ENCODE results near the gene TP53TG5.
A peak's percentile ranks its signal among the peaks of the same experiment; 100 is the strongest.

Gene TP53TG5

DNA sequence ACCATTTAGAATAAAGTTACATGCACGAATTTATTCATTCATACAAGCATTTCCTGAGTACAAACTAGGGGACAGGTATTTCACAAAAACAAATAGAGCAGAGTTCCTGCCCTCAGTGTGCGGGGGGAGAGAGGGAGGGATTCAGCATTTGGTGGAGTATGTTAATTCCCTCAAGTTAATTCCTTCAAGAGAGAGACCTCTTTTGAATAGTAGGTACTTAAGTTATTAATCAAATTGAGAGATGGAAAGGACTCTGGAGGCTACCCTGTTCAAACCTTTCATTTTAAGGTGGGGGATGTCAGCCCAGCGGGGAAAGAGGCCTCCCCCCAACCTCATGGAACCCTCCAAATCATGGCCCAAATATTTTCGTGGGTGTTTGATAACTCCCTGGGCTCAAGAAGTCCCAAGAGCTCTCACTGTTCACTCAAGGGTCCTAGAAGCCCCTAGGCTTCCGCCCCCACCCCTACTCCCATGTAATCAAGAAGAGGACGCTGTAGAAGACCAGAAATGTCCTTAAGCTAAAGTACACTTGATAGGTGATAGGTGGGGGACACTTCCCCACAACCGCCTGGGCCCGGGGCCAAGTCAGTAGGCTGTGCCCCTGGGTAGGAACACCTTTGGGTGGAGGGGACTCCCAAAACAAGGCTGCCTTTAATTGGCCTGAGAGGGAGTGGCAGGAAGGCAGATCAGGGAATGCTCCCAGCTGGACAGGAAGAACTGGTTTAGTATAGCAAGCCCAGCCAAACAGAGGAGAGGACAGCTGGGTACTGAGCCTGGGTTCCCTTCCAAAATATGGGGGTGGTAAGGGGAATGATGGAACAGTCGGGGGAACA lies 32.8 kb downstream of the TP53TG5 start:
- no peak for DNase-seq

DNA sequence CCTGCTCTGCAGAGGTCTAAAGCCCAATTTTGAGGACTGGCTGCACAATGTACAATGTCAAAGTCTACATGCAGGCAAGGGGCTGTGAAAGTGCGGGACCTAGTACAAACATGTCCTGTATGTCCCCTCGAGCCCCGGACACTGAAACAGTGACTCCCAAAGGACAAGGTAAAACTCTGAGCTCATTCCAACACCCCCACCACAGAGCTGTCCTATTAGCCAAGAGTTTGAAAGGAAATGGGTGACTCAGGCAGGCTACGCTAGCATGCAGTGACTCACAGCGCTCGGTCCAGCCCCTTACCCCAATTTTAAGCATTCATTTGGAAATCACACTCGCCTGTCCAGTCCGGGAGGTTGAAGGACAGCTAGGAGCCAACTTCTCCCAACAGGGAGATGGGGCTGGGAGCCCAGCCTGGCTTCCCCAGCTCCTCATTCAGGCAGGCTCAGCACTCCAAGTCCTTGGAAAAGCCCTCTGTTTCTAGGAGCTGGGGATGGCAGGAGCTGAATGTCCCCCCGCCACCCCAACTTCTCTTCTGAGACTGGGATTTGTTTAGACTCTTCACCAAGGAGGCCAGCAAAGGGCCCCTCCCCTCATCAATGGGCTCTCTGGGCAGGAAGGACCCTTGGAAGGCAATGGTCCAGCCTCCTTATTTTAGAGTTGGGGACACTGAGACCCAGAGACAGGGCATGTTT lies 33.8 kb downstream of the TP53TG5 start:
- peak; percentile 86 for DNase-seq

GRCh38 chr20:45343532-45344167 lies 34.5 kb downstream of the TP53TG5 start:
- no peak for DNase-seq

DNA sequence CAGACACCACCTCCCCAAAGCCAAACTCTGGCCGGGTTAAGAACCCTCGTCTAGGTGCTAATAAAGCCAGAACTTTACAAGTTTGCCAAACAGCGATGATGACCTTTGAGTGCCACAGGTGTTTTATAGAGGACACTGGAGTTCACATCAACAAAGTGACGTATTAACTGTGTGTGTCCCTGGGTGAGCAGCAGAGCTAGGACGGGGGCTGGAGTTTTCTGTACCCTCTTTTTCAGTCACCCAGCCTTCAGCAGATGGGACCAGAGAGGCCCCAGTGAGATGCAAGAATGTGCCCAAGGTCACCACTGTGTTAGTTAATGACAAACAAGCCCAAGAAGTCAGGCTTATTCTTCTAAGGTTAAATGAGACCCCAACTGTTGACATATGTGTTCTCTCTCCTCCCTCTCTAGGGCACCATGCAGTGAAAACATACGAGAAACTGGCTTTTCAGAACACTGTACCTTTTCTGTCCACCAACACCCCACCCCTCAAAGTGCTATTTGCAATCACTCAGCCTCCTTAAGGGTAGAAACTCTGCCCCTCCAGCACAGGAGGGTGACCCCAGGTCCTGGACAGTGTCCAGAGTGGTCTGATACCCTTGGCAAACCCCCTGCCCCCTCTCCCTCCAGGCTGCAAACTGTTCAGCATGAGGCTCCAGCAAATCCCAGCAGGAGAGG lies 35.1 kb downstream of the TP53TG5 start:
- DNase-seq = no peak

DNA sequence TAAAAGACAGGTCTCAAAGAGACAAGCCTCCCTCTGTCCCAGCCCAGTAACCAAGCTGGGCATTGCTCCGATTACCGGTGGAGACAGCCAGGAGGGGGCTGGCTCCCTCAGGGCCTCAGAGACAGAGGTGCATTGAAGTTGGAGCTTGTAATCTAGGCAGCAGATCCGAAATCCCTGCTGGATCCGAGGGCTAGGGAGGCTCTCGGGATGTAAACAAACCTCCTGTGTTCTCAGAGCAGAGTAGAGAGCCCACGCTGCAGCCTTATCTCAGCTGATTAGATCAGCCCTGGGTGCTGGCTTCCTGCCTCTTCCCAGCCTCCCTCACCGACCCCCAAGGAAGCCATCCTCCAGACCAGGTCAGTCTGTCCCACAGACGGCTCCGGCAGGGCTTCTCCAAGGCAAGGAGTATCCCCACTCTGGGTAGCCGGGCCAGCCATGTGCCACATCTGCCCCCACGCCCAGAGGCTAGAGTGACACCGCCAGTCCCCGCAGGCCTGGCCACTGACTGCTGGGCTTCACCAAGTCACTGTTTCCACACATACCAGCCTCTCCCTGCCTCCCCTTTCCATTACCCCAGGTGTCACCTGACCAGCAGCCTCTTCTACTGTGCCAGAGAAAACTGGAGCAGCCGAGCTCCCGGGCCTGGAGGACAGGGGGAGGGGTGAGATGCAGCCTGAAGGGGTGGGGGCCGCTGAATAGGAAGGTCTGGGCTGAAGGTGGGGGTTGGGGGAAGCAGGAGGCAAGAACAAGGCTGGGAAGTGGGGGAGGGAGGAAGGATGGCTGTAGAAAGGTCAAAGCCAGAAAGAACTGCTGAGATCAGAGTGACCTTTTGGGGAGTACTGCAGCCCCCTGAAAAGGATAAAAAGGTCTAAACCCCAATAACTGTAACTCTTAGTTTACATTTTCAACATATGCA lies 35.9 kb downstream of the TP53TG5 start:
- DNase-seq = no peak

GRCh38 chr20:45341579-45341938 lies 36.6 kb downstream of the TP53TG5 start:
- no peak for DNase-seq

GRCh38 chr20:45340951-45341350 lies 37.2 kb downstream of the TP53TG5 start:
- DNase-seq = no peak

DNA sequence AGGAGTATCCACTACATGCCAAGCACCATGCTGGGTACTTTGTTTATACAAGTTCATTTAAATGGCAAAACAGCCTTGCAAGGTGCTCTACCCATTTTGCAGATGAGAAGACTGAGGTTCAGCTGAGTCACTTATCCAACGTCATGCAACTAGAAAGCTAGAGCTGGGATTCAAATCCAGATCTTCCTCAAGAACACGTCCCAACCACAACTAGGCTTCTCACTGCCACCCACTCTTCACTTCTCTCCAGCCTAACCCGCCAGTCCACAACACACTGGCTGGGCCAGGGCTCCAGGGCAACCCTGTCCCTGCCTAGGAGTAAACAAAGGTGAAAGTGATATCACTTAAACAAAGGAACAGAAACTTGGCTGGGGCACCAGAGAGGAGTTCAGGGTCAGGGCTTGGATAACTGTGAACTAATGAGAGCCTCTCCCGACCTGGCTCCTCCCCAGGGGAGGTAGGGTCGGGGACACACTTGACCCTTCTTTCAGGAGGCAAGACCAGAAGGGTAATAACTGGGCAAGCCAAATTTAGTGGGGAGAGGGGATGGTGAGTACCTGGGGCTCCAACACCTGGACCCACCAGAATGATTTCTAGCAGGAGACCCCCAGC lies 37.8 kb downstream of the TP53TG5 start:
- no peak for DNase-seq

DNA sequence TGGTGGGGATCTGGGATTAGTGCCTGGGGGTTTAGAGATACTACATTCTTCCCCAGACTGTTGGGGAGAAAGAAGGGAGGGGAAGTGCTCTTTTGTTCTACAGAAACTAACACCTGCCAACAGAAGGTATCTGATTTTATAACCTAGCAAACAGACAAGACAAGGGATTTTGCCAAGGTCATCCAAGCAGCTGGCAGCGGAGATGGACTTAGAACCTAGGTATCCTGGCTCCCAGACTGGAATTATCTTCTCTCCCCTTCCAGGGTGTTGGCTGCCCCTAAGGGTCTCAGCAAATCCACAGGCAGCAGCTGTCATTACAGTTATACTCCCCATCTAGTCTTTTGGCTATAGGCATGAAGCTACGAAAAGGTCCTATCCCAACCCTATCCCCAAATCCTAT lies 38.3 kb downstream of the TP53TG5 start:
- no peak for DNase-seq

DNA sequence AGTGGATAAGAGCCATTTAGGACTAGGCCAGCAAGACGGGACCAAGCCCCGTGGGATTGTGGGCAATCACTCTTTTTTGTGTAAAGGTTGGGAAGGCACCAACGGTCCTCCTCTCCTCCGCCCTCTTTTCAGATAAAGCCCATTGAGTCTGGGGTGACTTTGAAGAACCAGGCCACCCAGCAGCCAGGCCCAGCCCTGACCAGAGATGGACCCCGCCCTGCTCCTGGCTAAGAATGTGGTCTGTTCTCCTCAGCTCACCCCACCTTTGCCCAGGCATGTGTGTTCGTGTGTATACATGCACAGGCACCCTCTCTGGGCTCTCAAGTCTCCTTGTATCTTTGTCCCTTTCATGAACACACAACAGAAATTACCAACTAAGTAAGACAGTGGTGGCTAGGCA lies 39.0 kb downstream of the TP53TG5 start:
- no peak for DNase-seq

DNA sequence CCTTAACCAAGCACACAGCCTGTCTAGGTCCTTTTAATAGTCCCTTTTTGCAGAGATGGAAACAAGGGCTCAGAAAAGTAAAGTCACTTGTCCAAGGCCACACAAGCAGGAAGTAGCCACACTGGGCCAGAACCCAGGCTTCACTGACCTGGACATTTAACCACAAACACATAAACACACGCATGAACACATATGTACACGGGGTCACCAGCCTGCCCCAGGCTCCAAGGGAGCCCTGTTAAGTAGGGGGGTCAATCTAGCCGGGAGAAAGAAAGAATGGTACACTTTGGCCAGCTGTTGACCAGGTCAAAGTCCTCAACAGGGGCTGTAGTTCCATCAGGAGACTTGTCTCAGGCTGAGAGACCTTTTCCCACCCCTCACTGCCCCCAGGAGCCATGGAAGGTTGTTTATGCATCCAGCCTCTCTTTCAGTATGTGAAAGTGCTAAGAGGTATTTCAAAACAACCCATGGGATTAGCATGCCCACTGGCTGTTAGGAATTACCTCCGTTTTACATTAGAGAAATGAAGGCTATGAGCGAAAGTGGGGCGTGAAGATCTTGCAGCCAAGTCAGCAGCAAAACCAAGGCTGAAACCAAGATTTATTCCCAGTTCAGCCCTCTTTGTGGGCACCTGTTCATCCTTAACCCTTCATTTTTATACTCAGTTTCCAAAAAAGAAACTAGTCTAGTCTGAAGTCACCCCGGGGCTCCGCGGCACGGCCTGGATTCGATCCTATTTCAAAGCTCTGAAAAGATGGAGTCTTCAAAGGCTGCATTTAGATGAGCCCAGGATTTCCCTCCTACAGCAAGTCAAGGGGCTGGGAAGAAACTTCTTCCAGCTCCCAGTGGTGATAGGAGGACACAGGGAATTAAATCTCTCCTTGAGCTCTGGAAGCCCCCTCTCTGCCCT lies 39.7 kb downstream of the TP53TG5 start:
- peak; percentile 35 for DNase-seq

GRCh38 chr20:45337367-45338120 lies 40.6 kb downstream of the TP53TG5 start:
- peak; percentile 94 for DNase-seq

DNA sequence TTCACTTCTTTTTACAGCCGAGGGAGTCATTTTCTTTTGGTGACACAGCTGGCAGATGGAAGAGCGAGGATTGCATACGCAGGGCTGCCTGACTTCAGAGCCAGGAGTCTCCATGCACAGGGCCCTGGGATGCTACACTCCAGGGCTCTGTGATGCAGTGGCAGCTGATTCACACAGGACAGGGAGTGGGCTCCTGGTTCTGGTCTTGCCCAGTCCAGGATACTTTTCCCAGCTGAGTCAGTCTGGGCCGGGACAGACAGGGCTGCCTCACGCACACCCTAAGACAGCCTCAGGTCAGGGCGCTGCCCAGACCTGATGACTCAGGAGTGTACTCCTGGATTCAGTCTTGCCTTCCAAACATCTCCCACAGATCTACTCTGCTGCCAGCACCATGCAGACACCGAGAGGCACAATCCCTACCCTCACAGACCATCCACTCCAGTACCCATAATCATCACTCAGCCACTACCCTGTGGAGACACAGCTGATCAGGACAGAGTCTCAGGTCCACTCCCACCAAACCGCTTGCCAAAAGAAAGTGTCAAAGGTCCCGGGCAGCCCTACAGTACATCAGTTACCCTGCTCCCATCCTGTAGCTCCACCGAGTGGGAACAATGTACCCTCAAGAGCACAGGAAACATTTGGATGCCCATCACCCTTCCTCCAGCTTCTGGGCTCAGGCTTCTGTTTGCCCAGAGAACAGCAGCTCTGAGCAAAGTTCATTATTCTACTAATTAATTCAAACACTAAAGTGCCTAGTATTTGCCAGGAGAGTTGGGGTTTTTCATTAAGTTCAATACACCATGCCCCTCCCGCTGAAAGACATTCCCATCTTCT lies 41.4 kb downstream of the TP53TG5 start:
- DNase-seq = peak; percentile 64

DNA sequence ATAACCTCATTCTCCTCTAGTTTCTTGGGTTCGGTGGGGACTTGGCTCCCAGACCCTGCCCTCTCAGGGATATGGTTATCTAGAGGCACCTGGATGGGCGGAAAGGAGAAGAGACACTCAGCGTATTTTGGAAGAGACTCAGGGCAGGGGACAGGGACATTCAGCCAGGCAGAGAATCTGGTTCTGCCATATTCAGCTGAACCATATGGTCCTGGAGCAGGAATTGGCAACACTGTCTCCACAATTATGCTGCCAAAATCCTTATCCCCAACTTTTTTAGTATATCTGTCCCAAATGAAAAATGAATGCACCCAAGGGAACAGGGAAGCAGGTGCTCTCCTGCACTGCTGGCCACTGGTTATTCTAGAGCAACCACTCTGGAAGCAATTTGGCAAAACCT lies 47.6 kb downstream of the TP53TG5 start:
- no peak for DNase-seq

- DNase-seq = no peak
Observed at GRCh38 chr20:45329497-45330319, 48.4 kb downstream of the TP53TG5 start.

- DNase-seq = no peak
Observed at GRCh38 chr20:45328451-45328850, 49.7 kb downstream of the TP53TG5 start.

GRCh38 chr20:45325371-45325770 lies 52.8 kb downstream of the TP53TG5 start:
- DNase-seq = no peak

GRCh38 chr20:45323731-45324130 lies 54.4 kb downstream of the TP53TG5 start:
- DNase-seq = no peak
